ENCODE data around the gene KCNMB4.

The KCNMB4 gene

DNA sequence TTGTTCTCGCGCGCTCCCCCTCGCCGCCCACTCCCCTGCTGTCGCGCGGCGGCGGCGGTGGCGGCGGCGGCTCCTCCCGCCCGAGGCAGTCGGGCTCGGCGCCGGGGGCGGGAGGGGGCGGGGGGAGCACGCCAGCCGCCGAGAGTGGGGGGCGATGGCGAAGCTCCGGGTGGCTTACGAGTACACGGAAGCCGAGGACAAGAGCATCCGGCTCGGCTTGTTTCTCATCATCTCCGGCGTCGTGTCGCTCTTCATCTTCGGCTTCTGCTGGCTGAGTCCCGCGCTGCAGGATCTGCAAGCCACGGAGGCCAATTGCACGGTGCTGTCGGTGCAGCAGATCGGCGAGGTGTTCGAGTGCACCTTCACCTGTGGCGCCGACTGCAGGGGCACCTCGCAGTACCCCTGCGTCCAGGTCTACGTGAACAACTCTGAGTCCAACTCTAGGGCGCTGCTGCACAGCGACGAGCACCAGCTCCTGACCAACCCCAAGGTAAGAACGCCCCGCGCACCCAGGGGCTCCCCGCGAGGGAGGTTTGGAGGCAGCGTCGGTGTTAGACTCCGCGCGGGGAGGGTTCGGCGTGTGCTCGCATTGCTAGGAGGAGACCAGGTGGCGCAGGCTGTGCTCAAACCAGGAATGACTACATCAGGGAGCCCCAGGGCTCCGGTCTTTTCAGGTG lies 629 bp downstream of the KCNMB4 start:
- peak; percentile 56 for DNase-seq (ENCODE audit: low spot score)
- peak; percentile 64 for ATAC-seq (ENCODE audit: low read depth)
- H3K27me3 ChIP-seq (ENCODE audit: insufficient read depth, poor library complexity, severe bottlenecking): peaks cover 14% of the 10 kb centered on the region
- H3K4me3 ChIP-seq (ENCODE audit: severe bottlenecking): peak overlapping the region; percentile 59
- TF ChIP-seq, protein P1, sequence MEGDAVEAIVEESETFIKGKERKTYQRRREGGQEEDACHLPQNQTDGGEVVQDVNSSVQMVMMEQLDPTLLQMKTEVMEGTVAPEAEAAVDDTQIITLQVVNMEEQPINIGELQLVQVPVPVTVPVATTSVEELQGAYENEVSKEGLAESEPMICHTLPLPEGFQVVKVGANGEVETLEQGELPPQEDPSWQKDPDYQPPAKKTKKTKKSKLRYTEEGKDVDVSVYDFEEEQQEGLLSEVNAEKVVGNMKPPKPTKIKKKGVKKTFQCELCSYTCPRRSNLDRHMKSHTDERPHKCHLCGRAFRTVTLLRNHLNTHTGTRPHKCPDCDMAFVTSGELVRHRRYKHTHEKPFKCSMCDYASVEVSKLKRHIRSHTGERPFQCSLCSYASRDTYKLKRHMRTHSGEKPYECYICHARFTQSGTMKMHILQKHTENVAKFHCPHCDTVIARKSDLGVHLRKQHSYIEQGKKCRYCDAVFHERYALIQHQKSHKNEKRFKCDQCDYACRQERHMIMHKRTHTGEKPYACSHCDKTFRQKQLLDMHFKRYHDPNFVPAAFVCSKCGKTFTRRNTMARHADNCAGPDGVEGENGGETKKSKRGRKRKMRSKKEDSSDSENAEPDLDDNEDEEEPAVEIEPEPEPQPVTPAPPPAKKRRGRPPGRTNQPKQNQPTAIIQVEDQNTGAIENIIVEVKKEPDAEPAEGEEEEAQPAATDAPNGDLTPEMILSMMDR (IDR thresholded peaks at IDR 0.05; ENCODE audit: poor library complexity, severe bottlenecking): peak; percentile 6
- H3K36me3 ChIP-seq (ENCODE audit: low read depth): no peaks in the 10 kb centered on the region
- H3K4me1 ChIP-seq (ENCODE audit: insufficient read depth, poor library complexity, severe bottlenecking): no peaks in the 10 kb centered on the region
- no peaks in the 10 kb centered on the region for H3K9me3 ChIP-seq (ENCODE audit: severe bottlenecking)
- no peak overlapping the region for H3K27ac ChIP-seq (ENCODE audit: poor library complexity, severe bottlenecking)

DNA sequence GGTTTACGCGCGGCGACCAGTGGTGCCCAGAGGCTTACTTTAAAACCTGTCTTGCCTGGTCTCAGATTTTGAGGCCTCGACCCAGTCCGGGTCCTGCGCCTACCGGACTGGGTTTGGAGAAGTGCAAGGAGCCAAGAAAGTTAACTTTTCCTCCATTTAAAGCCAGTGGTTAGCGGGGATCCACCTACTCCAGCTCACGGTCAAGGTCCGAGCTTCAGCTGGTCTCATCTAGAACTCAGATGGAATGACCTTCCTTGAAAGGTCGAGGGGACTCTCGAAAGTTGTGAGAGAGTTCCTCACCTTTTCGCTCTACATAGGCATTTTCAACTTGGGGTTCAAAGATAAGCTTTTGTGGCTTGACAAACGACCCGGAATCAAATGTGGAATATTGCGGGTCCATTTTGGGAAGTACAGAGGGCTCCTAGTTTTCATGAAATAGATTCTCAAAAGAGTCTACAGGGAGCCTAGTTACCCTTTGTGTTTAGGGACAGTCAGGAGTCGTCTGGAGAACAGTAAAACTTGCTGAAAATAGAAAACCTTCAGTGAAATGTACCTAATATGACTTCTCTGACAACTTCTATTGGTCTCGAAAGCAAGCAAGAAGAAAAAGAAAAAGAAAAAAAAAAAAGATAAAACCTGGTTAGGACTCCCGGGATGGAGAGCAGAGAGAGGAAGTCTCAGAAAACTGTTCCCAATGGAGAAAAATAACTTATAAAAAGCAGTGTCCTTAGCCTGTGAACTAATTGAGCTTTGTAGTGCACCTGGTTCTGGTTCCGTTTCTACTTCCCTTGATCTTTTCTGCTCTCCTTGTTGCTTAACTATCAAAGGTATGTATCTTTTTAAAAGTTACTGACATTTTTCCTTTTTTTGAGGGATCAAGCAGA lies 1.4 kb downstream of the KCNMB4 start:
- Histone ChIP-seq H3K9me3 (ENCODE audit: severe bottlenecking) (no peaks in the 10 kb centered on the region), H3K4me1 (ENCODE audit: insufficient read depth, poor library complexity, severe bottlenecking) (no peaks in the 10 kb centered on the region), H3K27me3 (ENCODE audit: insufficient read depth, poor library complexity, severe bottlenecking) (peaks cover 14% of the 10 kb centered on the region), H3K4me3 (ENCODE audit: severe bottlenecking) (peak overlapping the region; percentile 59), H3K36me3 (ENCODE audit: low read depth) (no peaks in the 10 kb centered on the region), H3K27ac (ENCODE audit: poor library complexity, severe bottlenecking) (no peak overlapping the region)
- ATAC-seq (ENCODE audit: low read depth) (peak; percentile 9; the same call in 1 of the 3 replicates), DNase-seq (ENCODE audit: low spot score) (no peak)
- TF ChIP-seq, protein P1 (IDR thresholded peaks at IDR 0.05; ENCODE audit: poor library complexity, severe bottlenecking): no peak

DNA sequence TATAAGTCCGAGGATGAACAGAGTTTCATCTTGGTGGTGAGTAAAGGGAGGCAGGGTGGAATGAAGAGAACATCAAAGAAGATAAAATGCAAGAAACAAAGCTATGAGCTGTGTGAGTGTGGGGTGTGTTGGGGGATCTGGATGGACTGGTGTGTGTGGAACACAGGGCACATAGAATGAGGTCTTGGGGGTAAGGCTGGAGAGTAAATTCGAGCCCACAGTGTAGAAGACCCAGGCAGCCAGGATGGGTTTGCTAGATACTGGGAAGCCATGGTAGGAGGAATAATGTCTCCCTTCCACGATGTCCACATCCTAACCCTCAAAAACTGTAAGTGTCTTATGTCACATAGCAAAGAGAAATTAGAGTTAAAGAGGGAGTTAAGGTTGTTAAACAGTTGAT lies 6.8 kb downstream of the KCNMB4 start:
- no peak overlapping the region for H3K4me3 ChIP-seq (ENCODE audit: severe bottlenecking)
- TF ChIP-seq, protein P1 (IDR thresholded peaks at IDR 0.05; ENCODE audit: poor library complexity, severe bottlenecking): no peak
- no peaks in the 10 kb centered on the region for H3K9me3 ChIP-seq (ENCODE audit: severe bottlenecking)
- H3K27ac ChIP-seq (ENCODE audit: poor library complexity, severe bottlenecking): no peak overlapping the region
- H3K27me3 ChIP-seq (ENCODE audit: insufficient read depth, poor library complexity, severe bottlenecking): no peaks in the 10 kb centered on the region
- DNase-seq (ENCODE audit: low spot score) (no peak), ATAC-seq (ENCODE audit: low read depth) (no peak)
- H3K36me3 ChIP-seq (ENCODE audit: low read depth): no peaks in the 10 kb centered on the region
- no peaks in the 10 kb centered on the region for H3K4me1 ChIP-seq (ENCODE audit: insufficient read depth, poor library complexity, severe bottlenecking)

DNA sequence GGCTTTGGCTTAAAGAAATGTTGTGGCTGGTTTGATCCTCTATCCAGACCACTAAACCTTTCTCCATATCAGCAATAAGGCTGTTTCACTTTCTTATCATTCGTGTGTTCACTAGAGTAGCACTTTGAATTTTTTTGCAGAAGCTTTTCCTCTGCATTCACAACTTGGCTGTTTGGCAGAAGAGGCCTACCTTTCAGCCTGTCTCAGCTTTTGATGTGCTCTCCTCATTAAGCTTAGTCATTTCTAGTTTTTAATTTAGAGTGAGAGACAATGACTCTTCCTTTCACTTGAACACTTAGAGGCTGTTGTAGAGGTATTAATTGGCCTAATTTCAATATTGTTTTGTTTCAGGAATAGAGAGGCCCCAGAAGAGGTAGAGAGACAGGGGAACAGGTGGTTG lies 13.8 kb downstream of the KCNMB4 start:
- TF ChIP-seq, protein P1 (IDR thresholded peaks at IDR 0.05; ENCODE audit: poor library complexity, severe bottlenecking): no peak
- Histone ChIP-seq H3K27ac (ENCODE audit: poor library complexity, severe bottlenecking) (no peak overlapping the region), H3K9me3 (ENCODE audit: severe bottlenecking) (no peaks in the 10 kb centered on the region), H3K4me1 (ENCODE audit: insufficient read depth, poor library complexity, severe bottlenecking) (no peaks in the 10 kb centered on the region), H3K27me3 (ENCODE audit: insufficient read depth, poor library complexity, severe bottlenecking) (no peaks in the 10 kb centered on the region), H3K4me3 (ENCODE audit: severe bottlenecking) (no peak overlapping the region), H3K36me3 (ENCODE audit: low read depth) (no peaks in the 10 kb centered on the region)
- ATAC-seq (ENCODE audit: low read depth): no peak
- DNase-seq (ENCODE audit: low spot score): no peak

Data from RWPE2 (cell line).